ENCODE measurements around the gene AHCYL2.

DNA sequence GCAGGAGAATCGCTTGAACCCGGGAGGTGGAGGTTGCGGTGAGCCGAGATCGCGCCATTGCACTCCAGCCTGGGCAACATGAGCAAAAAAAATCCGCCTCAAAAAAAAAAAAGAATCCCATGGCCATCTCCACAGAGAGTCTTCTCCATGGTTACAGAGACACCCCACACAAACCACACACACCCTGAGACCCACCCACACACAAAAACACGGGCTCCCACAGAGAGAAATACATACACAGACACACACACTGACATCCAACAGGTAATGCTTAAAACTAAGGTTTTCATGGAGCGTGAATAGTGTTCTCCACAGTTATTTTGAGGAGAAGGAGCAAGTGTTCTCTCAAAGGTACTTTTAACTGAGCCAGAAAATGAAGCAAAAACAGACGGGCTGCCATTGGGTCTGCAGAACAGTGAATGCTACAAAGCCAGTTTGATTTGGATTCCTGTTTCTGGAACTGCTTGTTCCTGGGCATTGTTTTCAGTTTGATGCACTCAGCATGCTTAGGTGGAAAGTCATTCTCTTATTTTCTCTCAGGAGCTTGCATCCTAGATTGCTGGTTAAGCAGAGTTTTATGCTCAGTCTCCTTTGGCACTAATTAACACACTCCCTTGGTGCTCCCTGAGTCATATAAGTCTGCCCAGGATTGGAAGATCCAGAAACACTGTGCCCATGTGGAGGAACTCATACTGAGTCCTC lies 15.4 kb downstream of the AHCYL2 start:
- TF ChIP-seq, protein P1, sequence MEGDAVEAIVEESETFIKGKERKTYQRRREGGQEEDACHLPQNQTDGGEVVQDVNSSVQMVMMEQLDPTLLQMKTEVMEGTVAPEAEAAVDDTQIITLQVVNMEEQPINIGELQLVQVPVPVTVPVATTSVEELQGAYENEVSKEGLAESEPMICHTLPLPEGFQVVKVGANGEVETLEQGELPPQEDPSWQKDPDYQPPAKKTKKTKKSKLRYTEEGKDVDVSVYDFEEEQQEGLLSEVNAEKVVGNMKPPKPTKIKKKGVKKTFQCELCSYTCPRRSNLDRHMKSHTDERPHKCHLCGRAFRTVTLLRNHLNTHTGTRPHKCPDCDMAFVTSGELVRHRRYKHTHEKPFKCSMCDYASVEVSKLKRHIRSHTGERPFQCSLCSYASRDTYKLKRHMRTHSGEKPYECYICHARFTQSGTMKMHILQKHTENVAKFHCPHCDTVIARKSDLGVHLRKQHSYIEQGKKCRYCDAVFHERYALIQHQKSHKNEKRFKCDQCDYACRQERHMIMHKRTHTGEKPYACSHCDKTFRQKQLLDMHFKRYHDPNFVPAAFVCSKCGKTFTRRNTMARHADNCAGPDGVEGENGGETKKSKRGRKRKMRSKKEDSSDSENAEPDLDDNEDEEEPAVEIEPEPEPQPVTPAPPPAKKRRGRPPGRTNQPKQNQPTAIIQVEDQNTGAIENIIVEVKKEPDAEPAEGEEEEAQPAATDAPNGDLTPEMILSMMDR (IDR thresholded peaks at IDR 0.05), result no peak
- TF ChIP-seq EZH2 (IDR thresholded peaks at IDR 0.05; ENCODE audit: borderline replicate concordance, insufficient read depth, low read depth, low read length, poor library complexity, severe bottlenecking), result no peak

Data from B cell (primary cell).